Measurements from ENCODE around the gene RAB5A.
A peak's percentile ranks its signal among the peaks of the same experiment; 100 is the strongest.
"Not testable (repeated sequence)": the region's sequence is repeated elsewhere in the genome, so short reads cannot be mapped to it uniquely, and the experiment has no call there.

RAB5A gene

DNA sequence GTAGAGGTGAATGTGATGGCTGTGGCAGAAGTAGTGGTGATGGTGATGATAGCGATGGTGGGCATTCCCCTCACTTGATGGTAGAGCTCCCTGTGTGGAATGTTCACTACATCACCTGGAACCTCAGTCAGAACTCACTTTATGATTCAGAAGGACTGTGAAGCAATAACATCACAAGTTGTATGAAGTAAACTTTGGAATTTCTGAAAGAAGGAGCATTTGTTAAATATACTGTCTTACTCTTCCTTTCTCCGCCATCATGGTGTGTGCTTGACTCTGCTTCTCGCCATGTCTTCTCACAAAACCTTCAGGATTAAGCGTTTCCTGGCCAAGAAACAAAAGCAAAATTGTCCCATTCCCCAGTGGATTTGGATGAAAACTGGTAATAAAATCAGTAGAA is 65.3 kb downstream of the RAB5A start, which contains the start of gene PP2D1:
Gene PP2D1, minus strand, starts transcription at position 101 of the 400 bp plus-strand sequence. CDS start 192 bp downstream, outside the sequence.
- Histone ChIP-seq H3K27me3 (ENCODE audit: control insufficient read depth, insufficient read depth, low read length) (no peaks in the 10 kb centered on the region), H3K9me3 (ENCODE audit: control insufficient read depth, low read length) (no peaks in the 10 kb centered on the region)
- TF ChIP-seq, protein P1, sequence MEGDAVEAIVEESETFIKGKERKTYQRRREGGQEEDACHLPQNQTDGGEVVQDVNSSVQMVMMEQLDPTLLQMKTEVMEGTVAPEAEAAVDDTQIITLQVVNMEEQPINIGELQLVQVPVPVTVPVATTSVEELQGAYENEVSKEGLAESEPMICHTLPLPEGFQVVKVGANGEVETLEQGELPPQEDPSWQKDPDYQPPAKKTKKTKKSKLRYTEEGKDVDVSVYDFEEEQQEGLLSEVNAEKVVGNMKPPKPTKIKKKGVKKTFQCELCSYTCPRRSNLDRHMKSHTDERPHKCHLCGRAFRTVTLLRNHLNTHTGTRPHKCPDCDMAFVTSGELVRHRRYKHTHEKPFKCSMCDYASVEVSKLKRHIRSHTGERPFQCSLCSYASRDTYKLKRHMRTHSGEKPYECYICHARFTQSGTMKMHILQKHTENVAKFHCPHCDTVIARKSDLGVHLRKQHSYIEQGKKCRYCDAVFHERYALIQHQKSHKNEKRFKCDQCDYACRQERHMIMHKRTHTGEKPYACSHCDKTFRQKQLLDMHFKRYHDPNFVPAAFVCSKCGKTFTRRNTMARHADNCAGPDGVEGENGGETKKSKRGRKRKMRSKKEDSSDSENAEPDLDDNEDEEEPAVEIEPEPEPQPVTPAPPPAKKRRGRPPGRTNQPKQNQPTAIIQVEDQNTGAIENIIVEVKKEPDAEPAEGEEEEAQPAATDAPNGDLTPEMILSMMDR (IDR thresholded peaks at IDR 0.05), result no peak

GRCh38 chr3:20013396-20013795 is 66.5 kb downstream of the RAB5A start:
- no peaks in the 10 kb centered on the region for H3K9me3 ChIP-seq (ENCODE audit: control insufficient read depth, low read length)
- H3K4me3 ChIP-seq (ENCODE audit: low read depth, low read length), result no peak overlapping the region
- no peak overlapping the region for H3K9ac ChIP-seq
- no peak overlapping the region for H3K27ac ChIP-seq
- H3K4me1 ChIP-seq, result no peaks in the 10 kb centered on the region
- no peaks in the 10 kb centered on the region for H3K36me3 ChIP-seq (ENCODE audit: control insufficient read depth, insufficient read depth, low read length)
- H3K27me3 ChIP-seq (ENCODE audit: control insufficient read depth, insufficient read depth, low read length), result no peaks in the 10 kb centered on the region
- TF ChIP-seq, protein P1 (IDR thresholded peaks at IDR 0.05), result no peak
- H3K4me2 ChIP-seq (ENCODE audit: low read length), result no peak overlapping the region
- H3K79me2 ChIP-seq, result no peaks in the 10 kb centered on the region
- H2AFZ ChIP-seq, result no peak overlapping the region

More for the DNA sequence above, 65.3 kb downstream of the RAB5A start, which contains the start of gene PP2D1:
- Histone ChIP-seq H3K36me3 (ENCODE audit: control insufficient read depth, insufficient read depth, low read length) (no peaks in the 10 kb centered on the region), H3K4me1 (no peaks in the 10 kb centered on the region), H3K79me2 (no peaks in the 10 kb centered on the region), H3K9ac (no peak within 1 kb of the TSS), H2AFZ (no peak within 1 kb of the TSS), H3K4me3 (ENCODE audit: low read depth, low read length) (no peak within 1 kb of the TSS), H3K27ac (no peak within 1 kb of the TSS), H3K4me2 (ENCODE audit: low read length) (no peak within 1 kb of the TSS)

DNA sequence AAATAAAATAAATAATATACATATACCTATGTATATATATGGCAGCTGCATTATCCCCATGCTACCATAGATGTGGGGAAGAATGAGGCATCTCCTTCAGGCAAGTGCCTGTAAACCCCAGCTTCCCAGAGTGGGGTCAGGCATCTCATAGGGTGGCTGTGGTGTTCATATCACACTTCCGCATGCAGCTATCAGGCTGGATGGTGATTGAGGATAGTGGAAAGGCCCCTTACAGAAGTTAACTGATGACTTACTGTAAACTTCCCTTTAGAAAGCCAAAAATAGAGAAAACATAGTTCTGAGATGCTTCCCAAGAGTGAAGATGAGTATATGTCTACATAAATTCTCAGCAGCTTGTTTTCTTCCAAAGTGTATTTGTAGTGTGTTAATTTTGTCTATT is 68.6 kb downstream of the RAB5A start:
- TF ChIP-seq, protein P1 (IDR thresholded peaks at IDR 0.05), result no peak
- H3K27ac ChIP-seq, result no peak overlapping the region

GRCh38 chr3:20016076-20016475 is 69.2 kb downstream of the RAB5A start:
- H3K27ac ChIP-seq; H3K9ac ChIP-seq; H3K36me3 ChIP-seq (ENCODE audit: control insufficient read depth, insufficient read depth, low read length); H3K9me3 ChIP-seq (ENCODE audit: control insufficient read depth, low read length); H3K4me3 ChIP-seq (ENCODE audit: low read depth, low read length); H3K79me2 ChIP-seq; H3K4me2 ChIP-seq (ENCODE audit: low read length); H3K4me1 ChIP-seq; H3K27me3 ChIP-seq (ENCODE audit: control insufficient read depth, insufficient read depth, low read length); H2AFZ ChIP-seq: not testable (repeated sequence)

More for the DNA sequence above, 68.6 kb downstream of the RAB5A start:
- H3K4me1 ChIP-seq, result no peaks in the 10 kb centered on the region
- no peak overlapping the region for H3K9ac ChIP-seq
- H3K4me2 ChIP-seq (ENCODE audit: low read length), result no peak overlapping the region
- H3K27me3 ChIP-seq (ENCODE audit: control insufficient read depth, insufficient read depth, low read length), result no peaks in the 10 kb centered on the region
- H3K9me3 ChIP-seq (ENCODE audit: control insufficient read depth, low read length), result no peaks in the 10 kb centered on the region
- H3K79me2 ChIP-seq, result no peaks in the 10 kb centered on the region
- no peak overlapping the region for H3K4me3 ChIP-seq (ENCODE audit: low read depth, low read length)
- no peak overlapping the region for H2AFZ ChIP-seq
- no peaks in the 10 kb centered on the region for H3K36me3 ChIP-seq (ENCODE audit: control insufficient read depth, insufficient read depth, low read length)

DNA sequence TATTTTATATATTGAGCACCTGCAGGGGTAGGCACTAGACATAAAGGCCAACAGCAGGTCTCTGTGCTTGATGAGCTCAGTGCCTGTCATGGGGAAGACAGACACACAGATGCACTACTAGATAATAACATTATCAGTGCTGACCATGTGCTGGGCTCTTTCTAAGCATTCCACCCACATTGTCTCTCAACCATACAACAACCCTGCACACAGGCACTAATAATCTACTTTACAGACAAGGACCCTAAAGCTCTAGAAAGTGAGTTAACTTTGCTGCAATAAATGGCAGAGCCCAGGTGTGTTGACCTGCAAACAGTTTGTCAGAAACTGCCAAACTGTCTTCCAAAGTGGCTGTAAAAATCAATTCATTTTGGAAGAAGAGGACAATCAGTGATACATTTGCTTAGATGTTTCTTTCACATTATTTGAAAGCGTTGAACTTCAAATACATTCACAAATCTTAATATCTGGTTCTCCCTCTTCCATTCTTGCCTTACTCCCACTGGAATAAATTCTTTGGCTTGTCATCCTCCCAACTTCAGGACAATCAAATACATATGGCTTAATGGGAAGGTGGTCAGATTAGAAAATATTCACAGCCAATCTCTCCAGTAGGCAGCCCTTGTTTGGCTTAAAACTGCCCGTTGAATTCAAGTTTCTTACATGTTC is 76.2 kb downstream of the RAB5A start:
- no peaks in the 10 kb centered on the region for H3K79me2 ChIP-seq

More for the DNA sequence above, 76.2 kb downstream of the RAB5A start:
- TF ChIP-seq, protein P1 (IDR thresholded peaks at IDR 0.05), result no peak
- no peaks in the 10 kb centered on the region for H3K36me3 ChIP-seq (ENCODE audit: control insufficient read depth, insufficient read depth, low read length)
- peaks cover 3% of the 10 kb centered on the region for H3K4me1 ChIP-seq
- no peaks in the 10 kb centered on the region for H3K9me3 ChIP-seq (ENCODE audit: control insufficient read depth, low read length)
- H2AFZ ChIP-seq, result peak overlapping the region; percentile 63
- no peak overlapping the region for H3K4me3 ChIP-seq (ENCODE audit: low read depth, low read length)
- no peaks in the 10 kb centered on the region for H3K27me3 ChIP-seq (ENCODE audit: control insufficient read depth, insufficient read depth, low read length)
- H3K9ac ChIP-seq, result no peak overlapping the region
- no peak overlapping the region for H3K4me2 ChIP-seq (ENCODE audit: low read length)
- no peak overlapping the region for H3K27ac ChIP-seq

Data from parathyroid adenoma (tissue), 2 donors.